GM12872 (cell line): Measurements from ENCODE around the gene YIPF6.
A peak's percentile ranks its signal among the peaks of the same experiment; 100 is the strongest.

ENCODE experiments used
- TF ChIP-seq, protein P1 (sequence below): IDR thresholded peaks from 3 replicates; pipeline ENCODE4 v1.5.1; 2011; ENCODE audit warnings: low read depth, mild to moderate bottlenecking, low read length, moderate library complexity; ENCODE audit not compliant: insufficient read depth

Gene YIPF6

DNA sequence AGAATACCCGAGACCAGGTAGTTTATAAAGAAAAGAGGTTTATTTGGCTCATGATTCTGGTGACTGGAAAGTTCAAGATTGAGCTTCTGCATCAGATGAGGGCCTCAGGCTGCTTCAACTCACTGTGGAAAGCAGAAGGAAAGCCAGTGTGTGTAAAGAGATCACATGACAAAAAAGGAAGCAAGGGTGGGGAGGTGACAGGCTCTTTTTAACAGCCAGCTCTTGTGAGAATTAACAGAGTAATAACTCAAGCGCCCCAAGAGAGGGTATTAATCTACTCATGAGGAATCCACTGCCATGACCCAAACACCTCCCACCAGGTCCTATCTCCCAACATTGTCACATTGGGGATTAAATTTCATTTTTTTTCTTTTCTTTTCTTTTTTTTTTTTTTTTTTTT, 6.3 kb upstream of the YIPF6 start:
- TF ChIP-seq, protein P1, sequence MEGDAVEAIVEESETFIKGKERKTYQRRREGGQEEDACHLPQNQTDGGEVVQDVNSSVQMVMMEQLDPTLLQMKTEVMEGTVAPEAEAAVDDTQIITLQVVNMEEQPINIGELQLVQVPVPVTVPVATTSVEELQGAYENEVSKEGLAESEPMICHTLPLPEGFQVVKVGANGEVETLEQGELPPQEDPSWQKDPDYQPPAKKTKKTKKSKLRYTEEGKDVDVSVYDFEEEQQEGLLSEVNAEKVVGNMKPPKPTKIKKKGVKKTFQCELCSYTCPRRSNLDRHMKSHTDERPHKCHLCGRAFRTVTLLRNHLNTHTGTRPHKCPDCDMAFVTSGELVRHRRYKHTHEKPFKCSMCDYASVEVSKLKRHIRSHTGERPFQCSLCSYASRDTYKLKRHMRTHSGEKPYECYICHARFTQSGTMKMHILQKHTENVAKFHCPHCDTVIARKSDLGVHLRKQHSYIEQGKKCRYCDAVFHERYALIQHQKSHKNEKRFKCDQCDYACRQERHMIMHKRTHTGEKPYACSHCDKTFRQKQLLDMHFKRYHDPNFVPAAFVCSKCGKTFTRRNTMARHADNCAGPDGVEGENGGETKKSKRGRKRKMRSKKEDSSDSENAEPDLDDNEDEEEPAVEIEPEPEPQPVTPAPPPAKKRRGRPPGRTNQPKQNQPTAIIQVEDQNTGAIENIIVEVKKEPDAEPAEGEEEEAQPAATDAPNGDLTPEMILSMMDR: no peak

DNA sequence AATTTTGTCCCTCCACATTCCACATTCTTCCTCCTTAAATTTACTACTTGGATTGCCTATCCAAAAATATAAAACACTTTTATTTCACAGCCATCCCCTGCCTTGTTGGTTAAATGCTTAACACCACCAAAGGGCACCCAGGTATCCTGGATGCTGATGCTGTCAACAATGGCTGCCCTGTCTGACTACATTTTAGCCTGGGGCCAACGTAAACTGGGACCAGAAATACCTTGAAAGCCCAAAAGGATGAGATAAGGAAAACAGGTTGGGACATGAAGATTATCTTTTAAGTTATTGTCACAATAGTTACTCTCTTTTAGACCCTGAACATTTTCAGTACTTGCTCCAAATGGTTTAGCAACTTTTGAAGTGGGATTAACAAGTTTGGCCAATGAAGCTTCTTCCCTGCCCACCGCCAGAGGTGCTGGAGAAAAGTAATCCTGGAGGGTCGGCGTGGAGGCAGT, 775 bp upstream of the YIPF6 start:
- TF ChIP-seq, protein P1: no peak

DNA sequence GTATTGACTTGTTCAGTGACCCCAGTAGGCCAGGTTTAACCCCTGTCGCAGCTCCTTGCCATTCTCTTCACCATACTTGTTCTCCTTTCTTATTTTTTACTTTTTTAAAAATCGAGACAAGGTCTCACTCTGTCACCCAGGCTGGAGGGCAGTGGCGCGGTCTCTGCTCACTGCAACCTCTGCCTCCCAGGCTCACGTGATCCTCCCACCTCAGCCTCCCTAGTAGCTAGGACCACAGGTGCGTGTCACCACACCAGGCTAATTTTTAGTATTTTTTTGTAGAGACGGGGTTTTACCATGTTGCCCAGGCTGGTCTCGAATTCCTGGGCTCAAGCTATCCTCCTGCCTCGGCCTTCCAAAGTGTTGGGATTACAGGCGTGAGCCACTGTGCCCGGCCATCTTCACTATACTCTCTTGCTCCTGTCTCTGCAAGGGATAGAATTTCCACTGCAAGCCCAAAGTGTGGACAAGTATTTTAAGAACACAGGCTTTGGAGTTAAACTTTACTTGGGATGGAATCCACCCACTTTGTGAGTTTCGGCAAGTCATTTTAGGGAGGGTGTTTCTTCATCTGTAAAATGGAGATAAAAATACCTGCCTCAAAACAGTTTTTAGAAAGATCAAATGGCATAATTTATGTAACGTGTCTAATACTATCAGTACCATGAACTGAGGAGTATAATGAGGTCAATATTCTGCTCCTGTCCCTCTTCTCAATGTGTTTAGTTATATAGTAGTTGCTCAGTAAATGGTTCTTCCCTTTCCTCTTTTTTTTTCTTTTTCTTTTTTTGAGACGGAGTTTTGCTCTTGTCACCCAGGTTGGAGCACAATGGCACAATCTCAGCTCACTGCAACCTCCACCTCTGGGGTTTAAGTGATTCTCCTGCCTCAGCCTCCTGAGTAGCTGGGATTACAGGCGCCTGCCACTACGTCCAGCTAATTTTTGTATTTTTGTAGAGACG, 973 bp downstream of the YIPF6 start:
- TF ChIP-seq, protein P1: no peak

DNA sequence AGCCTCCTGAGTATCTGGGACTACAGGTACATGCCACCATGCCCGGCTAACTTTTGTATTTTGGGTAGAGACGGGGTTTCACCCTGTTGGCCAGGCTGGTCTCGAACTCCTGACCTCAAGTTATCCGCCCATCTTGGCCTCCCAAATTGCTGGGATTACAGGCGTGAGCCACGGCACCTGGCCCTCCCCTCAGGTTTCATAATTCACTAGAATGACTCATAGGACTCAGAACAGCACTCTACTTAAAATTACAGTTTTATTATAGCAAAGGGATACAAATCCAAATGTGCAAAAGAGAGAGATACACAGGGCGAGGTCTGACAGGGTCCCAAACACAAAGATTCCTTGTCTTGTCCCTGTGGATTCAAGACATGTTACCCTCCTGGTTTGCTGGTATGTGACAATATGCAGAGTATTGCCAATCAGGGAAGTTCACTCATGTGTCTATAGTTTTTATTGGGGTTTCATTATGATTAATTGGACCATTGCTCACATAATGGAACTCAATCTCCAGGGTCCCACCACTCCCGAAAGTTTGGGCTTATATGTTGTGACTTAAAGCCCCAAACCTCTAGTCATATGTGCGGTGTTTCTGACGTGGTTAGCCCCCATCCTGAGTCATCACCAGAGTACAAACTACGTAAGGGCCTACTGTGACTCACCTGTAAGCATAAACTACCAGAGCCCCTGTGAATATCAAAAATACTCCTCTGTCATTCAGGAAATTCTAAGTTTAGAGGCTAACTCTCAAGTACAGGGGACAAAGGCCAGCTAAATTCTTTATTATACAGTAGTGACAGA, 5.2 kb downstream of the YIPF6 start:
- TF ChIP-seq, protein P1: no peak

DNA sequence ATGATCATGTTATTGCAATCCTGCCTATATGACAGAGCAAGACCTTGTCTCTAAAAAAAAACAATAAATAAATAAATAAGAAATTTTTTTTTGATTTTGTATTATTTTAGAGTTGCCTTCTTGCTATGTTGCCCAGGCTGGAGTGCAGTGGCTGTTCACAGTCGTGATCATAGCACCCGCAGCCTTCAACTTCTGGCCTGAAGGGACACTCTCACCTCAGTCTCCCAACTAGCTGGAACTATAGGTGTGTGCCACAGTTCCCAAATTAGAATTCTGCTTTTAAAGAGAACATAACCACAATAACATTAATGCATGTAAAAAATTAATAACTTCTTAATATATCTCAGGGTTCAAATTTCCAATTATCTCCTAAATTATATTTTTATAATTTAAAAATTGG, 7.8 kb downstream of the YIPF6 start:
- TF ChIP-seq, protein P1: no peak

DNA sequence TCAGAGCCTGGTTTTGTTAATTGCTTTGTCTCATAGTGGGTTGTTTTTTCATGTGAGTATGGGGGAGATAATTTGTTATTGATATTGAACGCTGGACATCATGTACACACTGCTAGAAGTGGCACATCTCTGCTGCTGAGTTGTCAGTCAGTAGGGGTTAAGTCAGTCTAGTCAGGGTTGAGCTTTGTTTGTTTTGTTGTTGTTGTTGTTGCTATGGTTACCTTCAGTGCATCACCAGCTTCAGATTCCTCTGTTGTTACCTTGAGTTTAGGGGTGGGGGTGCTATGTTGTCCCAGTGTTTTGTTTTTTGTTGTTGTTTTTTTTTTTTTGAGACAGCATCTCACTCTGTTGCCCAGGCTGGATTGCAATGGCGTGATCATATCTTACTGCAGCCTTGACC, 9.9 kb downstream of the YIPF6 start:
- TF ChIP-seq, protein P1: no peak

DNA sequence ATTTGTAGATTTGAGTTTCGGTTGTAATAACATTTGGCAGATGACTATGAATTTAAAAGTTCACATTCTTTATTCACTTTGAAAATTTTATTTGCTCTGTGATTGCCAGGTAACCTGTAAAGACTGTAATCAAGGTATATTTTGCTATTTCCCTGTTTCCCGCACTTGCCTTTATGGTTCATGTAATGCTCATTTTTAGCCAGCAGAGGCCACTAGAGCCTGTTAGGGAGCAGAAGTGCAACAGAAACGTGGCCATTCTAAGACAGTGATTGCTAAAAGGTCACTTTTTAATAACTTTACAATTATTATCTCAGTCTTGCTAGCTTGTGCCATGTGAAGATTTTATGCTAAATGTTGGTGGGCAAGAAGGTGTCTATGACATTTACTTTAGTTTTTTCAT, 12.4 kb downstream of the YIPF6 start:
- TF ChIP-seq, protein P1: peak; percentile 60
